IMR-90 (cell line): Measurements from ENCODE around the gene CTDSPL.

Experiments
- POLR2A ChIP-seq: IDR thresholded peaks from 2 replicates; pipeline ENCODE4 v1.6.1; 2012; ENCODE audit warnings: mild to moderate bottlenecking, low read depth, low read length
- RAD21 ChIP-seq: IDR thresholded peaks from 2 replicates; pipeline ENCODE4 v1.6.1; 2012; ENCODE audit warnings: low read length, improper control_type of control experiment
- TF ChIP-seq, protein P1 (sequence below): conservative IDR thresholded peaks from 2 replicates; pipeline ENCODE4 v1.5.1; 2012; ENCODE audit warnings: mild to moderate bottlenecking, low read depth, low read length, improper control_type of control experiment

DNA sequence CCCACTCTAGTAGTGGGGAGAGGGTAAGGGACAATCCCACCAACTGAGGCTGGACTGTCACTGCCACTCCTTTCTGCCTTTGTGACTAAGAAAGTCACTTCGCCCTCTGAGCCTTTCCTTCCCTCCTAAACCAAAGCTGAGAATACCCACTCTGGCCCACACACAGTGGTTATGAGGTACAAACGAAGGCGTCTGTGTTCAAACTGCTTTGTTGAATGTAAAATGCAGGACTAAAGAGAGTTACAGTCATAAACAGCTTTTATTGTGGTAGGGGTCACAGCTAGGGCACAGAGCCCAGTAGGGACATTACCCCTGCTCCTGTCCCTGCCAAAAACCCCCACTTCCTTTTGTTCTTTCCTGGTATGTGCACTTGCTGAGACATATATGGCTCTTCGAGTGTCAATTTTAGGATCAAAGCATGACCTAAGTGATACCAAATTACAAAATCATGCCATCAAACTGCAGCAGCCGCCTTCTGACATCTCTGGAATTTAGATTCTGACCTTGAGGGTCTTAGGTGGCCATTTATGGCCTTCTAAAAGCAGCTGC, 45.1 kb downstream of the CTDSPL start:
- TF ChIP-seq, protein P1, sequence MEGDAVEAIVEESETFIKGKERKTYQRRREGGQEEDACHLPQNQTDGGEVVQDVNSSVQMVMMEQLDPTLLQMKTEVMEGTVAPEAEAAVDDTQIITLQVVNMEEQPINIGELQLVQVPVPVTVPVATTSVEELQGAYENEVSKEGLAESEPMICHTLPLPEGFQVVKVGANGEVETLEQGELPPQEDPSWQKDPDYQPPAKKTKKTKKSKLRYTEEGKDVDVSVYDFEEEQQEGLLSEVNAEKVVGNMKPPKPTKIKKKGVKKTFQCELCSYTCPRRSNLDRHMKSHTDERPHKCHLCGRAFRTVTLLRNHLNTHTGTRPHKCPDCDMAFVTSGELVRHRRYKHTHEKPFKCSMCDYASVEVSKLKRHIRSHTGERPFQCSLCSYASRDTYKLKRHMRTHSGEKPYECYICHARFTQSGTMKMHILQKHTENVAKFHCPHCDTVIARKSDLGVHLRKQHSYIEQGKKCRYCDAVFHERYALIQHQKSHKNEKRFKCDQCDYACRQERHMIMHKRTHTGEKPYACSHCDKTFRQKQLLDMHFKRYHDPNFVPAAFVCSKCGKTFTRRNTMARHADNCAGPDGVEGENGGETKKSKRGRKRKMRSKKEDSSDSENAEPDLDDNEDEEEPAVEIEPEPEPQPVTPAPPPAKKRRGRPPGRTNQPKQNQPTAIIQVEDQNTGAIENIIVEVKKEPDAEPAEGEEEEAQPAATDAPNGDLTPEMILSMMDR = no peak
- TF ChIP-seq RAD21 (no peak), POLR2A (no peak)
